Measurements from ENCODE around the gene PHOX2A.

The PHOX2A gene

GRCh38 chr11:72229925-72230763 is 13.8 kb downstream of the PHOX2A start:
- DNase-seq (ENCODE audit: low read depth, low spot score): no peak
- no peak for TF ChIP-seq CTCF (IDR thresholded peaks at IDR 0.05; ENCODE audit: insufficient read depth, low read length, missing control alignments)
- ChIA-PET POLR2A (interaction anchor here (1.0 kb wide), 1 partner anchor 10 kb away, joined by 3 read pairs; no protein-coding TSS in a partner anchor), CTCF (interaction anchor here (3.8 to 8.0 kb wide), 2 partner anchors 7 to 205 kb away, joined by 17 to 76 read pairs; no protein-coding TSS in a partner anchor)
- no peak overlapping the region for H3K4me3 ChIP-seq (ENCODE audit: low read depth, low read length)

GRCh38 chr11:72229336-72229924 is 14.5 kb downstream of the PHOX2A start:
- ChIA-PET CTCF (interaction anchor here (3.8 to 8.0 kb wide), 3 partner anchors 8 to 204 kb away, joined by 17 to 76 read pairs (median 21); no protein-coding TSS in a partner anchor), POLR2A (interaction anchor here (1.0 kb wide), 1 partner anchor 10 kb away, joined by 3 read pairs; no protein-coding TSS in a partner anchor)
- DNase-seq (ENCODE audit: low read depth, low spot score): no peak
- no peak overlapping the region for H3K4me3 ChIP-seq (ENCODE audit: low read depth, low read length)
- TF ChIP-seq CTCF (IDR thresholded peaks at IDR 0.05; ENCODE audit: insufficient read depth, low read length, missing control alignments): no peak

GRCh38 chr11:72228844-72229231 is 15.1 kb downstream of the PHOX2A start:
- DNase-seq (ENCODE audit: low read depth, low spot score): no peak
- H3K4me3 ChIP-seq (ENCODE audit: low read depth, low read length): no peak overlapping the region
- ChIA-PET POLR2A (interaction anchor here (2.5 kb wide), 1 partner anchor 10 kb away, joined by 16 read pairs; no protein-coding TSS in a partner anchor), CTCF (interaction anchor here (3.8 to 8.0 kb wide), 3 partner anchors 8 to 204 kb away, joined by 17 to 76 read pairs (median 21); no protein-coding TSS in a partner anchor)
- no peak for TF ChIP-seq CTCF (IDR thresholded peaks at IDR 0.05; ENCODE audit: insufficient read depth, low read length, missing control alignments)

- ChIA-PET CTCF (interaction anchor here (0.6 to 8.0 kb wide), 4 partner anchors 9 to 258 kb away, joined by 3 to 76 read pairs (median 19); no protein-coding TSS in a partner anchor), POLR2A (interaction anchor here (1.3 to 2.5 kb wide), 2 partner anchors 8 to 10 kb away, joined by 4 to 16 read pairs; no protein-coding TSS in a partner anchor)
- DNase-seq (ENCODE audit: low read depth, low spot score): no peak
- TF ChIP-seq CTCF (IDR thresholded peaks at IDR 0.05; ENCODE audit: insufficient read depth, low read length, missing control alignments): no peak
- no peak overlapping the region for H3K4me3 ChIP-seq (ENCODE audit: low read depth, low read length)
Measured at GRCh38 chr11:72228229-72228843, 15.6 kb downstream of the PHOX2A start.

- no peak overlapping the region; the same call in 1 of the 2 replicates for H3K4me3 ChIP-seq (ENCODE audit: low read depth, low read length)
- ChIA-PET CTCF (interaction anchor here (0.6 to 8.0 kb wide), 7 partner anchors 10 to 257 kb away, joined by 3 to 76 read pairs (median 3); no protein-coding TSS in a partner anchor), POLR2A (interaction anchor here (1.3 to 2.5 kb wide), 2 partner anchors 9 to 11 kb away, joined by 4 to 16 read pairs; no protein-coding TSS in a partner anchor)
- no peak for DNase-seq (ENCODE audit: low read depth, low spot score)
- no peak for TF ChIP-seq CTCF (IDR thresholded peaks at IDR 0.05; ENCODE audit: insufficient read depth, low read length, missing control alignments)
Measured at GRCh38 chr11:72227316-72228228, 16.4 kb downstream of the PHOX2A start.
